ENCODE data around the gene DROSHA.
"Not testable (repeated sequence)": the region's sequence is repeated elsewhere in the genome, so short reads cannot be mapped to it uniquely, and the experiment has no call there.

The DROSHA gene

DNA sequence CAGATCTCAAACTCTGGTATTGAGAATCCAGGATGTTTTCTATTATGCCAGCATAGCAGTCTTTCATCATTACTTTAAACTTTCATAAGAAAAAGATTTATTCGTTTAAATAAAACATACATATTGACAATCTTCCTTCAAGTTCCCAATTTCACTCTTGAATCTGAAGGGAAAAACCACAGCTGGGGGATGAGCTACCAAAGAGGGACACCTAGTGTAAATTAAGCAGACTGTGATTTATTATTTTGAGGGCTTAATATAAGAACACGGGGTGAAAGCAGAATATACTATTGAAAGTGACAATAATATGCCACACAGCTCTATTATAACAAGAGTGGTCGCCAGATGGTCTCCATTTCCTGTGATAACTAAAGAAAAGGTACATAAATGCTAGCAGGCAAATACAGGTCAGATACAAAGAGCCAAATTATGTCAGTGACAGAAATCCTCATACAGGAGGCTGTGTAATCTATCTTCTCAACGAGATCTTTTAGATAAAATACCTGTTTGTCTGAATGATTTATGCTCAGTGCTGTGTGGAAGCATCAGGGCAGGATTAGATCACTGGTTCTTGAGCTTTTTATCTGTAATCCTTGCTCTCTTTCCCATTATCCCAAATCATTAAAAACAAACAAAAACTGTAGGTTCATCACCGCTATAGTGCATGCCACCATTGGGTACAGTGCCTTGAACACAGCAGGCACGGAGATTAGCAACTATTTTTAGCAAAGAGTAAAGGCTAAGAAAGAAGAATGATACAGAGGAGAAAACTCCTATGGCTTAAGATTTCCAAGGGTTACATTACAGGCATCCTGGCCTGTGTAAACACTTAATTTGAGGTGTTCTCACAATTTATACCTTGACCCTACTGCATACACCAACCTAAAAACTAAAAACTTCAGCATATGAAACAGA is 116.6 kb downstream of the DROSHA start:
- no peak for DNase-seq

DNA sequence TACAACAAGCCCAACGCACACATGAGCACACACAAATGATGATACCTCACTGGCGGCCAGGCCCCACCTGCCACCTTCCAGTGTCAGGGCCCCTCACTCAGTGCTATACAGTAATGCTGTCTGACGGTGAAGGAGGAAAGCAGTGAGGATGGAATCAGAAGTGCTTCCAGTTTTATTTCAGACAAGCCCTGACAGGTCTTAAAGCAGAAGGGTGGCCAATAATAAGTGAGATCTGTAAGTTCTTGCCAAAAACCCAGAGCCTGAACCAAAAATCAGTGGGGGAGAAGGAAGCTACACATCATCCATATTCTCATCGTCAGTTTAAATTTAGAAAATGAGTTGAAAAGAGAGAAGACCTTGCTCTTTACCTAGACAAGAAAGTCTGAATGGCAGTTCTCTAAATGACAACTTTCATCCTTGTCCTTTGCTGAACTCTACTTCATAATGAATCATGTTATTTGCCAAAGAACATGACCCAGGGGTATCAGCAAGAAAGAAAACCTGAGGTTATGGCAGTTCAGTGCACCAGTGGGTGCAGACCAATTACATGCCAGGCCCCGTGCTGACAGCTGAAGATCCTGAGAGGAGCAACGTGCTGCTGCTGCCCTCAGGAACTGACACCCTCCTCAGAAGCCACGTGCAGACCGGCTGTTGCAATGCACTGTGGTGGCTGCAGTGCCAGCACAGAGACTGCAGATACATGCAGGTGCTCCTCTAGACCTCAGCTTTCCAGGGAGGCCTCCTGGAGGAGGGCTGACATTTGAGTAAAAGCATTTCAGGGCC is 118.7 kb downstream of the DROSHA start:
- no peak for DNase-seq

GRCh38 chr5:31412324-31412723 is 119.6 kb downstream of the DROSHA start:
- DNase-seq, result no peak

- DNase-seq, result no peak
Measured at GRCh38 chr5:31410089-31410488, 121.8 kb downstream of the DROSHA start.

DNA sequence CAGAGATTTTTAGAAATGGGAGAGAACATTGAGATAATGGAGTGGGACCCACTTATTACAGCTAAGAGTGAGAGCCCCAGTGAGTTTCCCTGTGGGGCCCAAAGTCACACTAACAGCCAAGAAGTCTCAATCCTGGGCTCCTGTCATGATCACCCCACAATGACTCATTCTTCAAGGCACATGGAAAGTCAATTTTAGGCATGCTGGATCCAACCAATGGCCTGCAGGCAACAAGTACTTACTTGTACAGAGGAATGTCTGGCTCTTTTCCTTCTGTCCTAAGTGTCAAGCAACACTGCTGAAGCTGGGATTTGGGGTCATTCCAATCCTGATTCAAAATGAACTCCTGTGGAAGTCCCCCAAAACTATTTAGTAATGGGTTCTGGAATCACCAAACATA is 123.1 kb downstream of the DROSHA start:
- DNase-seq, result no peak

- DNase-seq, result no peak
Measured at GRCh38 chr5:31407921-31408693, 123.8 kb downstream of the DROSHA start.

GRCh38 chr5:31404325-31404724 is 127.6 kb downstream of the DROSHA start:
- no peak for DNase-seq

- DNase-seq, result no peak
Measured at GRCh38 chr5:31401691-31402090, 130.2 kb downstream of the DROSHA start.

GRCh38 chr5:31397926-31398557 is 133.9 kb downstream of the DROSHA start:
- no peak for DNase-seq

- DNase-seq, result no peak
Measured at GRCh38 chr5:31396611-31397295, 135.1 kb downstream of the DROSHA start.

- DNase-seq, result not testable (repeated sequence)
Measured at GRCh38 chr5:31395450-31396045, 136.3 kb downstream of the DROSHA start.

DNA sequence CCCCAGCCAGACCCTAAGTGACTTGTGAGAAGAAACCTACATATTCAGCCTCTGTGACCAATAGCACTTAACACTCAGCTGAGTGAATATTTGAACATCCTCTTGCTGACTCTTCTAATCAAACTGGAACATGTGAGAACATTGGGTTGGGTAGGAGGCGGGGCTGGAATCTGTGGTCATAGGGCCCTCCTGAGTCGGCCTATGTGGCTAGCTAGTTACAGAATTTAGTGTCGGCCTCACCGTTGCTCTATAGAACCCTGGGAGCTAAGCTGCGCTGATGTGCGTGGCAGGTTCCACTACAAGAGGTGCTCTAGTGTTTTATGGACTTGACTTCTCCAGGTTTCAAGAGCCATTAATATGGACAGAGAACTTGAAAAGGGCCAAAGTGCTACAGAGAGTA is 138.8 kb downstream of the DROSHA start:
- DNase-seq, result no peak

DNA sequence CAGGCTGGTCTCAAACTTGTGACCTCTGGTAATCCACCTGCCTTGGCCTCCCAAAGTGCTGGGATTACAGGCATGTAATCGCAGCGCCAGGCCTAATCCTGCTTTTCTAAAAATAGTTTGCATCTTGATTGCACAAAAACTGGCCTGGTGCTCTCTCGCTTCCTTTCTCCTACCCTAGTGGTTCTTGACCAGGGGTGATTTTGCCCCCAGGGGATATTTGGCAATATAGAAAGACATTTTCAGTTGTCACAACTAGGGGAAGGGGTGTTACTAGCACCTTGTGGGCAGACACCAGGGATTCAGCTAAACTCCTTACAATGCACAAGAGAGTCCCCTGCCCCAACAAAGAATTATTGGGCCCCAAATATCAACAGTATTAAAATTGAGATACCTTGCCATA is 139.8 kb downstream of the DROSHA start:
- DNase-seq, result no peak

DNA sequence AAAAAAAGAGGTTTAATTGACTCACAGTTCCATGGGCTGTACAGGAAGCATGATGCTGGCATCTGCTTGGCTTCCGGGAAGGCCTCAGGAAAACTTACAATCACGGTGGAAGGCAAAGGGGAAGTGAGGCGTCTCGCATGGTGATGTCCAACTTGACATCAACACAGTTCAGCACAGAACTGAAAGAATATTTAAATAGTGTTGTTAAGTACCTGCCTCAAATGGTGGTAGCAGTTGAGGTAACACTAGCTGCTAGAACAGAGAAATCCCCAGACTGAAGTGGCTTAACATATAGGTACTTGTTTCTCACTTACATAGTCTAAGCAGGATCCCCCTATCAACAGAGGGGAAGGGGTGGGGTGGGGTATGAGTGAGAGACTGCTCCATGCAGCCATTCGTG is 141.6 kb downstream of the DROSHA start:
- DNase-seq, result no peak

- no peak for DNase-seq
Measured at GRCh38 chr5:31385774-31386537, 145.9 kb downstream of the DROSHA start.

DNA sequence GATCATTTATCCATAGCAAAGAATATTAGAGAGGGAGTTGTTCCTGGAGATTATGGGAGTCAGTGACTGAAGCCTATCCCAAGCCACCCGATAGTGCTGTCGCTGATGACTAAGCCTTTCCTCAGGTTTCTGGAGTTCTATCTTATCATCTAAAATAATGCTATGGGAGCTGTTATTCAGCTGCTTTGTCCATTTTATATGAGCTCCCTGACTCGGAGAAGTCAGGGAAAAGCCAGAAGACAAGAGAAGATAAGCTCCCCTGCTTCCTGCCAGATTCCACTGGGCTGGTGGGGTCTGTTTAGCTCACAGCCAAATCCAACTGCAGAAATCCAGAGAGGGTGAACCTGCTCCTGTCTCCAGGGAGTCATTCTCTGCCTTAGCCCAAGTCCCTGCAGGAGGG is 148.2 kb downstream of the DROSHA start:
- DNase-seq, result no peak

GRCh38 chr5:31382051-31382878 is 149.6 kb downstream of the DROSHA start:
- DNase-seq, result no peak

DNA sequence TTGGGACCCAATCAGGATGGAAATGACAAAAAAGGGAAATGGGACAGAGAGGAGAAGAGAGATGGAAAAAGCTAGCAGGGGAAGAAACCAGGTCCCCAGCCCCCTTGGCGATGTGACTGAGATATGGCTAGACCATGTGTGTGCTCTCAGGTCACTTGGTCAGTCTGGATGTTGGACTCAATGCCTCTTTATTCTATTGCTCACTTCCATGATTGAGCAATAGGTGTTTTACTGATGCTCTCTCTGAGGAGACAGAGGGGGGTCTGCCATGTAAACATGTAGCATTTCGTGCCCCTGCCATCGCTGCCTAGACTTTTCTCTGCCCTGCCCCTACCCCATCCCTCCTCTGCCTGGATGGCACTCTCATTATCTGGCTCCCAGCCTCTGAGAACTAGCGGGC is 150.6 kb downstream of the DROSHA start:
- no peak for DNase-seq

DNA sequence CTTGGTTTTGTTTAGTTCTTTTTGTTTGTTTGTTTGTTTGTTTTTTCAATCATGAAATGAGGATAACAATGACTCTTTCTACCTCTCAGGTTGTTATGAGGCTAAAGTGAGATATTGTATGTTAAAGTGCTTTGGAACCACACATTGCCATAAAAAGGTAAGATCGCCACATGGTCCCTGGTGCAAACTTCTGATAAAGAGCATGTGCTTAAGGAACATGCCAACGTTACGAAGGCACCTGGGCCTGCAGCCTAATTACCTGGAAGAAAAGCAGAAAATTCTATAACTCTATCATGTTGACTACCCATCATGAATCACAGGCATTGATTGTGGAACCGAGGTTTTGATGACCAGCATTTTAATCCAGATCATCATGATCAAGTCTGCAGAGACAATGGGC is 151.8 kb downstream of the DROSHA start:
- DNase-seq, result no peak

GRCh38 chr5:31378838-31379237 is 153.1 kb downstream of the DROSHA start:
- no peak for DNase-seq
